ENCODE measurements around the gene LAP3.

The LAP3 gene

GRCh38 chr4:17619416-17620105 is 42.6 kb downstream of the LAP3 start:
- DNase-seq (ENCODE audit: extremely low spot score), result no peak
- TF ChIP-seq FOXM1 (IDR thresholded peaks at IDR 0.05; ENCODE audit: borderline replicate concordance), result no peak
- no peak for TF ChIP-seq TARDBP (IDR thresholded peaks at IDR 0.05)
- TF ChIP-seq FOXK2 (IDR thresholded peaks at IDR 0.05), result no peak
- TF ChIP-seq ZNF384 (IDR thresholded peaks at IDR 0.05), result no peak
- TF ChIP-seq ARNT (IDR thresholded peaks at IDR 0.05), result no peak
- TF ChIP-seq LEF1 (IDR thresholded peaks at IDR 0.05; ENCODE audit: borderline replicate concordance), result no peak
- TF ChIP-seq PKNOX1 (IDR thresholded peaks at IDR 0.05), result no peak
- ChIA-PET CTCF (interaction anchor here (0.7 kb wide), 1 partner anchor 11 kb away, joined by 5 read pairs; no protein-coding TSS in a partner anchor), POLR2A (no interaction called here)

- ChIA-PET CTCF (no interaction called here), POLR2A (no interaction called here)
- DNase-seq (ENCODE audit: extremely low spot score), result no peak
- no peak for TF ChIP-seq TARDBP (IDR thresholded peaks at IDR 0.05)
These were observed 46.5 kb downstream of the LAP3 start for GRCh38 chr4:17623451-17624001.

DNA sequence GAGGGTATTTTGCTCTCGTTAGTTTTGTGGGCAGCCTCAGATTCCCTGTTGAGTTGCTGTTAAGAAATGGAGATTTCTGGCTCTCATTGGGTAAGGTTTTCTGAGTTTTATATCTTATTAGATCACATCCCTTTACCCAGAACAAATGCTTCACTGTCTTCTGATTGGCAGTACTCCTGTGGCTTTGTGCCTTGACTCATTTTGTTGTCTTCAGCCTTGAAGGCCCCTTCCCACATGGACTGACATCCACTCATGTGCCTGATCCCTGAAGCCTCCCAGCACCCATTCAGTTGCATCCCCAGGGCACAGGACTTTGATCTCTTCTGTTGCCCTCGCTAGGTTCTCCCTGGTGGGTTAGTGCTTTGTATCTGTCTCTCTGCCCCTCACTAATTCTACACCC is 47.8 kb downstream of the LAP3 start:
- TF ChIP-seq SP1 (IDR thresholded peaks at IDR 0.05), result no peak
- no peak for TF ChIP-seq ELF4 (IDR thresholded peaks at IDR 0.05)
- TF ChIP-seq FOXM1 (IDR thresholded peaks at IDR 0.05; ENCODE audit: borderline replicate concordance), result no peak
- TF ChIP-seq LEF1 (IDR thresholded peaks at IDR 0.05; ENCODE audit: borderline replicate concordance), result no peak
- TF ChIP-seq BHLHE40 (IDR thresholded peaks at IDR 0.05; ENCODE audit: borderline replicate concordance), result no peak
- TF ChIP-seq PKNOX1 (IDR thresholded peaks at IDR 0.05), result no peak
- POLR2A ChIA-PET, result no interaction called here
- no peak for DNase-seq (ENCODE audit: extremely low spot score)
- CTCF ChIA-PET, result no interaction called here

- CTCF ChIA-PET, result no interaction called here
- no peak for DNase-seq (ENCODE audit: extremely low spot score)
- POLR2A ChIA-PET, result no interaction called here
- TF ChIP-seq HDGF (IDR thresholded peaks at IDR 0.05; ENCODE audit: borderline replicate concordance) (no peak), BHLHE40 (IDR thresholded peaks at IDR 0.05; ENCODE audit: borderline replicate concordance) (no peak), TARDBP (IDR thresholded peaks at IDR 0.05) (no peak), L3MBTL2 (conservative IDR thresholded peaks at IDR 0.05) (no peak), ELF4 (IDR thresholded peaks at IDR 0.05) (no peak), NFRKB (IDR thresholded peaks at IDR 0.05) (no peak), ARNT (IDR thresholded peaks at IDR 0.05) (no peak), CTBP1 (IDR thresholded peaks at IDR 0.05; ENCODE audit: borderline replicate concordance) (no peak), LEF1 (IDR thresholded peaks at IDR 0.05; ENCODE audit: borderline replicate concordance) (no peak), FOXM1 (IDR thresholded peaks at IDR 0.05; ENCODE audit: borderline replicate concordance) (no peak), SP1 (IDR thresholded peaks at IDR 0.05) (no peak), PKNOX1 (IDR thresholded peaks at IDR 0.05) (no peak)
These were observed 53.2 kb downstream of the LAP3 start for GRCh38 chr4:17630228-17630627.

DNA sequence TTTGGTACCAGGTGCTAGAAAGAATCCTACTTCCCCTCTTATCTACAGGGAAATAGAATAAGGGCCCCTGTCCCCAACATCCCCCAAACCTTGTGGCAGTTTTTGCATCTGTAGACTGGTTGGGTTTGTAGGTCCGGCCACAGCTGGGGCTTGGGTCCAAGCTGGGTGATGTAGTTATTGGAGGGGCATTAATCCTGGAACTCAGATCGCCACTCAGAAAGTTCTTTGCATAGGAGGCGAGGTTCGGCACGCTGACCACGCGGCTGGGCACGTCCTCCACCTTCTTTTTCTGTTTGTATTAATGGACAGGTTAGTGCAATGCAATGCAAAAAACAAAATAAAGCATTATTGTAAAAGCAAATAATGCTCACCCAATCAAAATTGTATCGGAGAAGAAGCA is 56.6 kb downstream of the LAP3 start:
- ChIA-PET CTCF (interaction anchor here (1.0 kb wide), 1 partner anchor 18 kb away, joined by 3 read pairs; no protein-coding TSS in a partner anchor), POLR2A (no interaction called here)
- no peak for DNase-seq (ENCODE audit: extremely low spot score)
- no peak for TF ChIP-seq LEF1 (IDR thresholded peaks at IDR 0.05; ENCODE audit: borderline replicate concordance)
- no peak for TF ChIP-seq L3MBTL2 (conservative IDR thresholded peaks at IDR 0.05)
- TF ChIP-seq TARDBP (IDR thresholded peaks at IDR 0.05), result no peak
- TF ChIP-seq FOXA1 (IDR thresholded peaks at IDR 0.05), result no peak
- no peak for TF ChIP-seq FOXM1 (IDR thresholded peaks at IDR 0.05; ENCODE audit: borderline replicate concordance)
- TF ChIP-seq SP1 (IDR thresholded peaks at IDR 0.05), result no peak
- no peak for TF ChIP-seq CTBP1 (IDR thresholded peaks at IDR 0.05; ENCODE audit: borderline replicate concordance)
- TF ChIP-seq NFRKB (IDR thresholded peaks at IDR 0.05), result no peak
- no peak for TF ChIP-seq HDGF (IDR thresholded peaks at IDR 0.05; ENCODE audit: borderline replicate concordance)
- TF ChIP-seq ELF4 (IDR thresholded peaks at IDR 0.05), result no peak
- no peak for TF ChIP-seq ARNT (IDR thresholded peaks at IDR 0.05)
- no peak for TF ChIP-seq ZNF384 (IDR thresholded peaks at IDR 0.05)
- TF ChIP-seq PKNOX1 (IDR thresholded peaks at IDR 0.05), result no peak
- no peak for TF ChIP-seq BHLHE40 (IDR thresholded peaks at IDR 0.05; ENCODE audit: borderline replicate concordance)
- no peak for TF ChIP-seq SUZ12 (IDR thresholded peaks at IDR 0.05)

DNA sequence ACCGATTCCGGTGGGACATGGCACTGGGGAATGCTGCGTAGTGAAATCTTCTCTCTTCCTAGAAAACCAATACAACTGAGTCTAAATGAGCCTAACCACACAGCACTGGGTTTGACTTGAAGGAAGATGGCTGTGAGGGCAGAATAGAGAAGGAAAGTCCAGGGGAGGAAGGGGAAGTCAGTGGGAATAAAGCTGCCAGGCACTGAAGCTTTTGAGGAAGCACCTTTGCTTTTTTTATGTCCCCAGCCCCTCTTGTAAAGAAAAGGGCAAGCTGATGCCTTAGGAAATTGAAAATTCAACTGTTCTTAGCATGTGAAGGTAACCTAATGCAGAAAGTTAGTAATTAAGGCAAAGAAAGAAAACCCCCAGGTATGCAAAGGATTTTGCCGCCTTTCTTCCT is 58.1 kb downstream of the LAP3 start:
- CTCF ChIA-PET, result interaction anchor here (3.2 kb wide), 1 partner anchor 86 kb away, joined by 11 read pairs; no protein-coding TSS in a partner anchor
- DNase-seq (ENCODE audit: extremely low spot score), result no peak
- POLR2A ChIA-PET, result interaction anchor here (1.1 kb wide), 1 partner anchor 9 kb away, joined by 3 read pairs; no protein-coding TSS in a partner anchor
- no peak for TF ChIP-seq SUZ12 (IDR thresholded peaks at IDR 0.05)
- no peak for TF ChIP-seq NFRKB (IDR thresholded peaks at IDR 0.05)
- no peak for TF ChIP-seq FOXA1 (IDR thresholded peaks at IDR 0.05)
- no peak for TF ChIP-seq FOXK2 (IDR thresholded peaks at IDR 0.05)
- no peak for TF ChIP-seq PKNOX1 (IDR thresholded peaks at IDR 0.05)
- no peak for TF ChIP-seq CTBP1 (IDR thresholded peaks at IDR 0.05; ENCODE audit: borderline replicate concordance)
- TF ChIP-seq FOXM1 (IDR thresholded peaks at IDR 0.05; ENCODE audit: borderline replicate concordance), result no peak
- TF ChIP-seq L3MBTL2 (conservative IDR thresholded peaks at IDR 0.05), result no peak
- no peak for TF ChIP-seq SP1 (IDR thresholded peaks at IDR 0.05)
- no peak for TF ChIP-seq ELF4 (IDR thresholded peaks at IDR 0.05)
- no peak for TF ChIP-seq LEF1 (IDR thresholded peaks at IDR 0.05; ENCODE audit: borderline replicate concordance)
- TF ChIP-seq HDGF (IDR thresholded peaks at IDR 0.05; ENCODE audit: borderline replicate concordance), result no peak
- no peak for TF ChIP-seq ZNF384 (IDR thresholded peaks at IDR 0.05)
- TF ChIP-seq TARDBP (IDR thresholded peaks at IDR 0.05), result no peak
- no peak for TF ChIP-seq BHLHE40 (IDR thresholded peaks at IDR 0.05; ENCODE audit: borderline replicate concordance)
- no peak for TF ChIP-seq ARNT (IDR thresholded peaks at IDR 0.05)
